ENCODE measurements around the gene COA8.

DNA sequence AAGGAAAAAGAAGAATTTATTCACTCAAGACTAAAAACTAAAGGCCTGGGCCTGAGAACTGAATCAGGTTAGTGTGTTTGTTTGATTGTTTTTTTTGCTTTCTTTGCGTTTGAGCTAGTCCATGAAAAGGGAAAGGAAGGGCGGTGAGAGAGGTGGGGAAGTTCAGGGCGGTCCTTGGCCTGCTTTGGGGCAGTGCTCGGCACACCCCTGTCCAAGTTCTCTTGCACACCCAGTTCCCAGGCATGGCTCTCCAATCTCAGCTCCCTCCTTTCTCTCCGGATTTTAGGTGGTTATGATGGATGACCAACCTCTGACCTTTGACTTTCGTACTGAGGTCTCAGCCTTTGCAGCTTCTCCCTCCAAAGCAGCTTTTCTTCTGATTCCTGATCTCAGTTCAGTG is 11.3 kb downstream of the COA8 start:
- TF ChIP-seq, protein P1, sequence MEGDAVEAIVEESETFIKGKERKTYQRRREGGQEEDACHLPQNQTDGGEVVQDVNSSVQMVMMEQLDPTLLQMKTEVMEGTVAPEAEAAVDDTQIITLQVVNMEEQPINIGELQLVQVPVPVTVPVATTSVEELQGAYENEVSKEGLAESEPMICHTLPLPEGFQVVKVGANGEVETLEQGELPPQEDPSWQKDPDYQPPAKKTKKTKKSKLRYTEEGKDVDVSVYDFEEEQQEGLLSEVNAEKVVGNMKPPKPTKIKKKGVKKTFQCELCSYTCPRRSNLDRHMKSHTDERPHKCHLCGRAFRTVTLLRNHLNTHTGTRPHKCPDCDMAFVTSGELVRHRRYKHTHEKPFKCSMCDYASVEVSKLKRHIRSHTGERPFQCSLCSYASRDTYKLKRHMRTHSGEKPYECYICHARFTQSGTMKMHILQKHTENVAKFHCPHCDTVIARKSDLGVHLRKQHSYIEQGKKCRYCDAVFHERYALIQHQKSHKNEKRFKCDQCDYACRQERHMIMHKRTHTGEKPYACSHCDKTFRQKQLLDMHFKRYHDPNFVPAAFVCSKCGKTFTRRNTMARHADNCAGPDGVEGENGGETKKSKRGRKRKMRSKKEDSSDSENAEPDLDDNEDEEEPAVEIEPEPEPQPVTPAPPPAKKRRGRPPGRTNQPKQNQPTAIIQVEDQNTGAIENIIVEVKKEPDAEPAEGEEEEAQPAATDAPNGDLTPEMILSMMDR (conservative IDR thresholded peaks at IDR 0.05 in 1 of 2, IDR thresholded peaks at IDR 0.05 in 1 of 2; ENCODE audit: extremely low read depth in 1 of 2, insufficient read depth in 1 of 2, low read depth in 1 of 2, low read length in 2 of 2): no peak
- TF ChIP-seq EZH2 (IDR thresholded peaks at IDR 0.05; ENCODE audit: borderline replicate concordance, low read length): no peak
